H54 (cell line): Measurements from ENCODE around the gene SNAI3.

Experiments
- DNase-seq: peaks from one replicate; pipeline ENCODE4 v3.0.0; 2011; ENCODE audit warnings: low spot score, mixed read lengths; ENCODE audit not compliant: insufficient read length
- FAIRE-seq: peaks from 3 replicates; lab custom pipeline; 2011; peaks lifted over from hg19 to GRCh38; lab: Jason Lieb, UNC
- POLR2A ChIP-seq: IDR thresholded peaks from 2 replicates; pipeline ENCODE4 v1.6.1; 2011; ENCODE audit warnings: low read depth, mild to moderate bottlenecking, low read length

SNAI3 gene

DNA sequence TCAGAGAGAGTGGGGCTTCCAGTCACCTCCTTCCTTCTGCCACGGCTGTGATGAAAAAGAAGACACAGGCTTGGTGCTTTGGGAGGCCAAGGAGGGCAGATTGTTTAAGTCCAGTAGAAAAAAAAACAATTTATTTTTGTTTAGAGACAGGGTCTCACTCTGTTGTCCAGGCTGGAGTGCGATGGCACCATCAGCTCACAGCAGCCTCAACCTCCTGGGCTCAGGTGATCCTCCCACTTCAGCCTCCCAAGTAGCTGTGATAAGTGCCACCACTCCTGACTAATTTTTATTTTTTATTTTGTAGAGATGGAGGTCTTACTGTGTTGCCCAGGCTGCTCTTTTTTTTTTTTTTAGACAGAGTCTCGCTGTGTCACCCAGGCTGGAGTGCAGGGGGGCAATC, 20.7 kb downstream of the SNAI3 start:
- no peak for TF ChIP-seq POLR2A
- FAIRE-seq (no peak), DNase-seq (no peak)

DNA sequence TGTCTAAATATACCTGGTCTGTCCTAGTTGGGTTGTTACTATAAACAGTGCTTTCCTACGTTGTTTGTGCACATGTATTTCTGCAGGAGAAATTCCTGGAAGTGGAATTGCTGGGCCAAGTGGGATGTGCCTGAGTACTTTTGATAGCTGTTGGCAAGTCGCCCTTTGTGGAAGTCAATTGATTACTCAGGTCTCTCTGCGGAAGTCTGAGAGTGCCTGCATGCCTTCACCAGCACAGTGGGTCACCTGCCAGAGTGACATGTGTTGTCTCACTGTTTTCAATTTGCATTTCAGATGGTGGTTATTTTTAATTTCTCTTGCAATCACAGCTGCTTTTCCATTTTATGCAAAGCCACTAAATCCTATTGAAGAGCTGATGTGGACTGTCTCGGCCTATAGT, 21.2 kb downstream of the SNAI3 start:
- no peak for TF ChIP-seq POLR2A
- no peak for FAIRE-seq

DNA sequence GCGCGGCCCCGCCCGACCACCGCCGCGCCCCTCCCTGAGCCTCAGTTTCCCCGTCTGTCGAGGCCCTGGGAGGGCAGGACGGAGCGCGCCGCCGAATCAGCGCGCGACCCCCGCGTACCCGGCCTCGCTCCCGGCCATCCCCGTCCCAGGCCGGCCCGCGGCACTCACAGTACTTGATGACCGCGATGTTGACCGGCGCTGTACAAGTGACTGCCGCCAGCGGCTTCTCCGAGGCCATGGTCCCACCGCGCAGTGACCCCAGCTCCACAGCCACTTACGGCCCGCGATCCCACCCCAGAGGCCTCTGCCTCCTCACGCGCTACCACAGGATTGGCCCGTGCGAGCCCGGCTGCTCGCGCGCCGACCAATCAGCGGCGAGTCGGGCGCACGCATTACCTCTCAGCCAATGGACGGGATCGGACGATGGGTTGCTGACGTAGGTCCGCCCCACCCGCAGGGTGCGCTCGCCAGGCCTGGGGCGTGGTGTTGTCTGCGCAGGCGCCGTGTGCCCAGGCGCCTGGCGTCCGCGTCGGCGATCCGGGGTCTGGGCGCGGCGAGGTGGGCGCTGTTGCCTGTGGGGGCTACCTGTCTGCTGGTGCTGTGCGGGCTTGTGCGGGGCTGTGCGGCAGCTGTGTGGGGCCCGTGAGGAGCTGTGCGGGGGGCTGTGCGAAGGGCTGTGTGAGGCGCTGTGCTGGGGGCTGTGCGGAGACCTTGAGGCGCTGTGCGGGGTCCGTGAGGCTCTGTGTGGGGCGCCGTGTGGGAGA, 23.3 kb downstream of the SNAI3 start, which contains the start of gene MVD:
MVD (minus strand) TSS at position 249 of the 764 bp plus-strand sequence; CDS start at position 238, 11 bp downstream.
- peak; percentile 98 for TF ChIP-seq POLR2A
- DNase-seq (peak; percentile 100), FAIRE-seq (peak; percentile 70)

More for the DNA sequence above, 21.2 kb downstream of the SNAI3 start:
- no peak for DNase-seq

DNA sequence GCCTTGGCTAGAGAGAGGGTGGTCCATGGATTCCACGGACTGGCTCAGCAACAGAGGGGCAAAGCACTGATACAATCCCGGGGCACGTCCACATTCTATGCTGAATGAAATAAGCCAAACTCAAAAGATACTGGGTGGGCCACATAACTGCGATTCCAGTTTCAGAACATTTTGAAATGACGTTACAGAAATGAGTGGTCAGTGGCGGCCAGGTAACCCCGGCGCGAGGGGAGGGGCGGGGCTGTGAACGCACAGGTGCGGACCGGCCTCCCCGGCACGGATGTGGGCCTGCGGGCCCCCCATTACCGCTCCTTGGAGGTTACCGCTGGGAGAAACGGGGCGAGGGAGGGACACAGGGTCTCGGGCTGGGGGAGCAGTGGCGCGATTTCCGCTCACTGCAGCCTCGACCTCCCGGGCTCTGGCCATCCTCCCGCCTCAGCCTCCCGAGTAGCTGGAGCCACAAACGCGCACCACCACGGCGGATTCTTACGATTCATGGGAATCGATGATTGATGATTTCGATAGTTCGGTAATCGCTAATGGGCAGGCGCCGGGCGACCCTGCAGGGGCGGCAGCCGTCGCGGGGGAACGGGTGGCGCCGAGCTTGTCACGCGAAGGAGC, 24.0 kb downstream of the SNAI3 start:
- DNase-seq = no peak
- FAIRE-seq = no peak
- TF ChIP-seq POLR2A = no peak

DNA sequence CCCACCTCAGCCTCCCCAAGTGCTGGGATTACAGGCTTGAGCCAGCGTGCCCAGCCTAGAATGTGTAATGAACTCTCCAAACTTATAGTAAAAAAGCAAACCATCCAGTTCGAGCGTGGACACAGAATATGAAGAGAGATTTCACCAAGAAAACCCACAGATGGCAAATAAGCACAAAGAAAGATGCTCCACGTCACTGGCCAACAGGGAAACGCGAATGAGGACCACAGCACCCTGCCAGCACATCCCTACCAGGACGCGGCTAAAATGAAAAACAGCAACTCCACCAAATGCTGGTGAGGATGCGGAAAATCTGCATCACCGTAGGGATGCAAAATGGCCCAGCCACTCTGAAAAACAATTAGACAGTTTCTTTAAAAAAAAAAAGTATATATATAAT, 24.8 kb downstream of the SNAI3 start:
- no peak for DNase-seq
- no peak for TF ChIP-seq POLR2A
- no peak for FAIRE-seq

GRCh38 chr16:88659160-88659559, 27.1 kb downstream of the SNAI3 start:
- FAIRE-seq (no peak), DNase-seq (no peak)
- no peak for TF ChIP-seq POLR2A

- no peak for TF ChIP-seq POLR2A
- DNase-seq (no peak), FAIRE-seq (no peak)
Measured at GRCh38 chr16:88658714-88659113, 27.6 kb downstream of the SNAI3 start.

DNA sequence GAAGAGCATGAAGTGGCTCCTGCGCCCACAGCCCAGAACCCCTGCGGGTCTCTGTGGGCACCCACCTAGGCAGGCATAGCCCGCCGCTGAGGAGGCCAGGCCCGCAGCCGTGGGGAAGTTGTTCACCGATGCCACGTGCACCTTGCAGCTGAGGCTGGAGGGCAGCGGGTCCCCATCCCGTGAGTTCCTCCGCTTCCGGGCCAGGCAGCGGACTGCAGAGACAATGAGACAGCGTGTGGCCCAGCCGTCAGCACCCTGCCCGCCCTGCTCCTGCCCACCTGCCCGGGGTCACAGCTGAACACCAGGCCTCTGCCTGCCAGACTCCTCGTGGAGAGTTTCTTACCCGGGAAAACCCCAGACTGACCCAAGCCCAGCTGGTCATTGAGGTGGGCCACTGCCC, 28.9 kb downstream of the SNAI3 start:
- FAIRE-seq (no peak), DNase-seq (no peak)
- no peak for TF ChIP-seq POLR2A

DNA sequence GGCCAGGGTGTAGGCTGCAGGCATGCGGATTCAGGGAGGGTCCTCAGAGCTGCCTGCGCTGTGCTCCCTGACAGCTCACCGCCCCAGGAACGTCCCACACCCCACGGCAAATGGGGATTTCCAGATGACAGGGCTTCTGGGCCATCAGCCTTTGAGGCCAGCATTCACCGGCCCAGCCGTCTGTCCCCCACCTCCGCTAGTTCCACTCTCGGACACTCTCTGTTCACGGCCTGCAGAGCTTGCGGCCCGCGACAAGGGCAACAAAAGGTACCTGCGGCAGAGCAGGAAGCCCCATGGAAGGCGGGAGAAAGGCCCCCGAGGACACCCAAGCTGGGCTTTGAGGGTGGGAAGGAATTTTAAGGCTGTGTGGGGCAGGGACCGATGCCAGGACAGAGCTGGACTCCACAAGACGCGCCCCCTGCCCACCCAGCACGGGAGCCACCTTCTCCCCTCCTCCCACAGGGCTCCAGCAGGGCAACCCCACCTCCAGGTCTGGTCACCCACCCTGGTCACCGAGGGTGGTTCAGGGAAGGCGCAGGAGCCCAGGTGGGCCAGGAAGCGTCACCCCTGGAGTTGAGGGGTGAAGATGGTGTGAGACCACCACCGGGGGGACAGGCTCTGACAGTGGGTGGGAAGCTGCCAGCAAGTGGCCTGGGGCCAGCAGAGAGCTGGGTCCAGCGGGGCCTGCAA, 29.9 kb downstream of the SNAI3 start:
- no peak for FAIRE-seq
- TF ChIP-seq POLR2A = no peak
- no peak for DNase-seq

GRCh38 chr16:88655733-88656281, 30.5 kb downstream of the SNAI3 start:
- FAIRE-seq (no peak), DNase-seq (no peak)
- no peak for TF ChIP-seq POLR2A

DNA sequence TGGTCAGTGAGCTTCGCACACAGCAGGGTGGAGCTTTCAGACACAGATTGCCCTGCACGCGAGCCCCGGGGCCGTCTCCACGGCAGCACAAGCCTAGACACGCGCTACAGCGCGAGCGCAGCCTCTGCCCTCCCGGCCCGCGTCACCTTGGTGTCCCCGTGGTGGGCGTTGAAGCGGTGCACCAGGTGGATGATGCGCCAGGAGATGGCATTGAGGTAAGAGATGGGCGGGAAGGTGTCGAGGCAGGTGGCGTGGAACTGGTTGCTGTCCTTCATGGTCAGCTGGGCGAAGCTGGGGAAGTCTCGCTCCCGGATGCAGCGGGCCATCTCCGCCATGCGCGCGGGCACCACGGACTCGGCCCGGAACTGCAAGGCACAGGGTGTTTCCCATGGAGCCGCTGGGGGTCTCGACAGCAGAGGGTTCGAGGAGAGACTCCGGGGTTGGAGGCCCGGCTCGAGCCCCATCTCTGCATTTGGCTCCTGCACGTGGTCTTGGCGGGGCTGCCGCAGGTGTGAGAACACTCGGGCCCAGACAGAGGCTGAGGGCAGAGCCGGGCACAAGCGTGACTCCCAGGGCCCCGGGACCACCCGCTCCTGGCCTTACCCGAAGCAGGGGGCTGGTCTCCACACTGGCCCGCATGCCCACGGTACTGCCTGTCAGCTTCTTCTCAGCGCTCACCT, 31.1 kb downstream of the SNAI3 start:
- FAIRE-seq = no peak
- DNase-seq = no peak
- no peak for TF ChIP-seq POLR2A

DNA sequence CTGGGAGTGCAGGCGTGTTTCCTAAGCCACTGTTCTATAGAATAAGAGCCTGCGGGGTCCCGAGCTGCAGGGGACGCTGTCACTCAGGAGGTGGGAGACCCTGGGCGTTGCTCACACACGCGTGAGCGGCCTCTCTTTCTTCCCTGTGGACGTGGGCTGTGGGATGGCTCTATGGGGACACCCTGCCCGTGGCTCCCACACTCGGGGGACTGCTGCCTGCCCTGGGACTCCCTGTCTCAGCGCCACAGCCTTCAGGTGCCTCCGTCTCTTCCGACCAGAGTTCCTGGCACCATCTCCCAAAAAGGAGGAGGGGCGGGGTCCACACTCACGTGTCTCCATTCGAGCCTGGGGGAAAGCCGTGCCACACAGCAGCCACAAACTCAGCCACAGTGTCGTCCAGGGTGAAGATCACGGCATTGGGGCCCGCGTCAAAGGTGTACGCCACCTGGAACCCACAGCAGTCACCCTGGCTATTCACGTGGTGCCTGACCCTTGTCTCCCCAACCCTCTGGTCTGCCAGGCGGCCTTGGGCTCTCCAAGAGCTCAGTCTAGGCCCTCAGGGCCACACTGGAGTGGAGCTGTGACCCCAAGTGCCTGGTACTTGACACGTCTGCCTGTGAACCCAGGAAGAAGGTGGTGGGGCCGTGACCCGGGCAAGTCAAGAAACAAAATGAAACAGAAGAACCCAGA, 31.8 kb downstream of the SNAI3 start:
- FAIRE-seq (no peak), DNase-seq (no peak)
- TF ChIP-seq POLR2A = no peak
